Posterior cingulate gyrus (tissue), 11 donors: ENCODE data around the gene CDH13.

ENCODE experiments used
- DNase-seq, 10 donors: peaks; one replicate each; pipeline versions ENCODE4 v3.0.0 to v3.0.0-alpha.2; 2020 to 2021; ENCODE audit warnings: mixed read lengths in 3 of 10
- intact Hi-C: fragments of 100-400 bp; cut with DNase I; formaldehyde crosslinking; loops from one replicate; pipeline ENCODE4 v1.15.1; 2023

Gene CDH13

GRCh38 chr16:83248735-83249463 is 622.1 kb downstream of the CDH13 start:
- DNase-seq, result no peak
- intact Hi-C loops, result no loop called here

GRCh38 chr16:83253521-83253920 is 626.8 kb downstream of the CDH13 start:
- DNase-seq, result no peak
- intact Hi-C loops, result no loop called here

GRCh38 chr16:83258366-83258928 is 631.7 kb downstream of the CDH13 start:
- intact Hi-C loops, result no loop called here
- no peak for DNase-seq

DNA sequence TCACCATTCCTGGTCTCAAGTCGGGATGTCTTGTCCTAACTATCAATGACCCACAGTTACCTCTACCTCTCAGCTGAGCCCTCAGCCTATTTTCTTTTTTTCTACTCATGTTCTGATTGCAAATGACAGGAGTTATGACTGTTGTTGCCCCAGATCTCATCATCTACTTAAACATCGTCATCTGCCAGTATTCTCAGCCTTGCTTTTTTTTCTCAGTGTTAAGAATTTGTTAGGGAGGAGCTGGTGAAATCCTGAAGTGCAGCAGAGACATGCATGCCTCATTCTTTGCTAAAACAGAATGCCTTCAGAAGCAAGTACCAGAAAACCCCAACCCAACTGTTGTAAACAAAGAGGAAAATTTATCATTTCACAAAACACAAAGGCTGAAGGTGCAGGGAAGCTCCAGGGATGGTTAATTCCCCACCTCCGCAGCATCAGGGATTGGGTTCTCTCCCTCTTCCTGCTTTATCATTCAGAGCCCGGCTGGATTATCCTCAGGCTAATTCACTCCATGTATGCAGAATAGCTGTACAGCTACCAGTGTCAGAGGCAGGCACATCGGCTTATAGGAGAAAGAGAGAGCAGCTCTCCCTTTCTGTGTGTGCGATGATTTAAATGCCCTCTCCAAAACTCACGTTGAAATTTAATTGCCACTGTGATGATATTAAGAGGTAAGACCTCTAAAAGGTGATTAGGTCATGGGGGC is 640.2 kb downstream of the CDH13 start:
- no peak for DNase-seq
- intact Hi-C loops, result no loop called here

DNA sequence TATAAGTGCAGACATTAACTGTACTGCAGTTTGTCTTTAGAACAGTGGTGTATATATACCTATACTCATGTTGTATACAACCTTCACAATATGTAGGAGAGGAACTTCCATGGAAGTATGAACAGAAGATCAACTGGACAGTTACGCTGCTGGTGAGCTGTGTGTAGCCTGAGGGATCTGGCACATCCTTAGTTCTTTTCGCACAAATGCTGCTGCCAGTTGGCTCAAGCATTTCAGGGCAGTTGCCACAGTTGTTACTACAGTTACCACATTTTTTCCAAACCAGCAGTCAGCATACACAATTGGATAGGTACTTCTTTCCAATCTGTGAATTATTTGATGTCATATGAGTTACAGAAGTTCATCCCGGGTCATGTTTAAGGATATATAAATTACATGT is 641.4 kb downstream of the CDH13 start:
- DNase-seq, result no peak
- intact Hi-C loops, result no loop called here

DNA sequence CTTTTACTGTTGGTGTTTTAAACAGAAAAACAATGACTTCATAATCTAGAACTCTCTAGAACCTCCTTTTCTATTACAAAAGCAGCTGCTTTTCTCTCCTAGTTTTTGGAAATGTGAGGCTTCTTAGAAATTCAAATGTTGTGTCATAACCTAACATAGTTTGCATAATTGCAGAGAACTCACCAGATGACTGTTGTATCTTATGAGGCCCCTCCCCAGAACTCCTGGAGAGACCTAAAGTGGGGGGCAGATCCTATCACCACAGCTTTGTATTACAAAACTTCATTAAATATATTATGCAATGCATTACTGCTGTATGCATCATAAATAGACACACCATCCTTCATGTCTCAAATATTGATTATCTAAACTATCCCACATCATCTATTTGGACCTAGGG is 642.3 kb downstream of the CDH13 start:
- intact Hi-C loops, result no loop called here
- no peak for DNase-seq

- no peak for DNase-seq
- intact Hi-C loops, result no loop called here
Observed at GRCh38 chr16:83269541-83269940, 642.8 kb downstream of the CDH13 start.

DNA sequence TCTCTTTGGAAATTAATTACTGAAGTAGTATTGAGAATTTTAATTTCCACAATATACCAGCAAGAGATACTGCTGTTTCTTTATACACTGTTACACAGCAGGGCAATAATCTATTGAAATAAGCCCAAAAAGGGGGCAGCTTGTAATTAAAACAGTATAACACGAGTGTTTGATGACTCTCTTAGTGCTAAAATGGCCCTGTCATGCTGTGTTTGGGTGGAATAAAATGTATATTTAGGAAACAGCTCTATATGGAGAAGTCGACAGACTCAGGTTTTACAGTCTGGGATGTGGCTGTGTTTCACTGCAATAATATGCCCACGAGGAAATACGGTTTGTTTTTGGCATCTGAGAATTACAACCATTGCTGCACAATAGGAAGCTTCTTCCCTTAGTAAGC is 643.3 kb downstream of the CDH13 start:
- intact Hi-C loops, result no loop called here
- DNase-seq, result no peak

DNA sequence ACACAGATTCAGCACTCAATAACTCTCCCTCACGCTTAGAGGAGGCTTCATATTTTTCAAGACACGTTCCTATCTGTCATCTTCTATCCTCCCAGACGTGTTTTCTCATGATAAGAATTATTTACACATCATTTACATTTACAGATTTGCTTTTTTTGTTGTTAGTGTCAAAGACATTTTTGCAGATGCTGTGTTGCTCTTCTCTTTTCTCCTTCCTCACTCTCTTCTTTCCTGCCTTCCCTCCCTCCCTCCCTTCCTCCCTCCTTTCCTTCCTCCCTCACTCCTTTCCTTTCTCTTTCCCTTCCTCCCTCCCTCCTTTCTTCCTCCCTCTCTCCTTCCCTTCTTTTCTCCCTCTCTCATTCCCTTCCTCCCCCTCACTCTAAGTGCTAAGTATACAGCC is 643.9 kb downstream of the CDH13 start:
- DNase-seq, result no peak
- intact Hi-C loops, result no loop called here

- intact Hi-C loops, result no loop called here
- no peak for DNase-seq
Observed at GRCh38 chr16:83271123-83271522, 644.4 kb downstream of the CDH13 start.

DNA sequence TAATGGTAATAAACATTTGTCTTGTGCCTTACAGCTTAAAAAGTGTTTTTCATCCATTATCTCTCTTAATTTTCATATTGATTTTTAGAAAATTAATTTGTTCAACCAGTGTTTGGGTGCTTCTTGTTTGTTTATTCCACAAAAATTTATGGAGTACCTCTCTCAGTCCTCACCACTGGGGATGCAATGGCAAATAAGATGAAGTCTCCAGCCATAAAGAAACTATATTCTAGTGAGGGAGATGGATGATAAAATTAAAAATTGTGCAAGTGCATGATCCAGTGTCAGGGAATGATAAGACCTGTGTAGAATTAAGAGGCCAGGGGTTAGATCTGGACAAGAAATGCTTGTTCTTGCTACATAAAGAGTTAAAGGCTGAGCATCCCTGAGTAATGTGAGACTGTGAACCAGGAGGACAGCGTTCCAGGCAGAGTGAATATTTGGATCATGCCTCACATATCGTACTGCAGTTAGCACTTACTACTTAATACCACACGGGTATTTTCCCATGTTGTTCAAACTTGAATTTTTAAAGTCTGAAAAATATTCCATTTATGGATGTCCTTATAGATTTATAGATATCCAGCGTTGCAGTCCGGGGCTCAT is 645.3 kb downstream of the CDH13 start:
- no peak for DNase-seq
- intact Hi-C loops, result no loop called here

- peak in 3 of 10 donors; percentile 8 to 23 (median 16) for DNase-seq
- intact Hi-C loops, result no loop called here
Observed at GRCh38 chr16:83272843-83273242, 646.1 kb downstream of the CDH13 start.

- intact Hi-C loops, result no loop called here
Observed at GRCh38 chr16:83273504-83274173, 646.9 kb downstream of the CDH13 start.

GRCh38 chr16:83279251-83279650 is 652.5 kb downstream of the CDH13 start:
- no peak for DNase-seq
- intact Hi-C loops, result no loop called here

More at GRCh38 chr16:83273504-83274173, 646.9 kb downstream of the CDH13 start:
- DNase-seq, result no peak

GRCh38 chr16:83285921-83286320 is 659.2 kb downstream of the CDH13 start:
- DNase-seq, result no peak
- intact Hi-C loops, result no loop called here

- DNase-seq, result no peak
- intact Hi-C loops, result no loop called here
Observed at GRCh38 chr16:83296505-83296904, 669.7 kb downstream of the CDH13 start.

GRCh38 chr16:83298541-83298940 is 671.8 kb downstream of the CDH13 start:
- DNase-seq, result no peak
- intact Hi-C loops, result no loop called here

GRCh38 chr16:83300326-83300725 is 673.6 kb downstream of the CDH13 start:
- intact Hi-C loops, result no loop called here
- DNase-seq, result no peak

- intact Hi-C loops, result no loop called here
- no peak for DNase-seq
Observed at GRCh38 chr16:83301971-83302370, 675.2 kb downstream of the CDH13 start.

- no peak for DNase-seq
- intact Hi-C loops, result no loop called here
Observed at GRCh38 chr16:83302853-83303252, 676.1 kb downstream of the CDH13 start.

DNA sequence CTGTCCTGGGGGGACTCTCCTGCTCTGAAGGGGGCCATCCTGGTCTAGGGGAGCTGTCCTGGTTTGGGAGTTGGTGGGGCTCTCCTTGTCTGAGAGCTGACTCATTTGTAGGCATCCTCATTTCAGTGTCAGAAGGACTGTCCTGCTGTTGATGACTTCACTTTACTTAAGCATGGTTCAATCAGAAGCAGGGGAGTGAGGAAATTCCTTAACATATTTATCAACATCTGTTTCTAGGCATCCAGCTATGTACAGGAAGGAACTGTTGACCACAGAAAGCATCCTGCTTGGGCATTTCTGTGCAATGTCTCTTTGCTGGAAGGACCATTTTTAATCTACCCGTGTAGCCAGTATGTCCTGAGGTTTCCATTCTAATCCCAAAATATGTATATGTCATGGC is 678.3 kb downstream of the CDH13 start:
- intact Hi-C loops, result no loop called here
- DNase-seq, result no peak
